K562 (cell line): ENCODE measurements around the gene GMPR. TPM values are rescaled to one million over a fixed set of nuclear protein-coding genes. Genes with fewer than 3 reads are reported as not detected.

Experiments used
- C11orf30 ChIP-seq: fragments of 450-650 bp; IDR thresholded peaks from 2 replicates; pipeline ENCODE4 v1.6.1; 2016; ENCODE audit warnings: low read depth, mild to moderate bottlenecking
- DPF2 ChIP-seq: fragments of 450-650 bp; IDR thresholded peaks from 2 replicates; pipeline ENCODE4 v1.6.1; 2016
- ELK1 ChIP-seq: sonication (generic); formaldehyde crosslinking; IDR thresholded peaks from 2 replicates; pipeline ENCODE4 v1.8.1; 2022; ENCODE audit warnings: missing genetic modification reagents
- FOXM1 ChIP-seq, 2 experiments: fragments of 450-650 bp in 1 of 2; sonication (generic) in 1 of 2; formaldehyde crosslinking in 1 of 2; IDR thresholded peaks; 2 replicates each; pipeline versions ENCODE4 v1.6.1 to v1.9.0; 2017 to 2022; ENCODE audit warnings: low read depth in 2 of 2, mild to moderate bottlenecking in 2 of 2, missing genetic modification reagents in 1 of 2, moderate library complexity in 1 of 2
- GABPB1 ChIP-seq: sonication (generic); formaldehyde crosslinking; IDR thresholded peaks from 2 replicates; pipeline ENCODE4 v1.8.0; 2022; ENCODE audit warnings: mild to moderate bottlenecking, missing genetic modification reagents
- GATAD2A ChIP-seq: fragments of 450-650 bp; IDR thresholded peaks from 2 replicates; pipeline ENCODE4 v1.6.1; 2017
- HMBOX1 ChIP-seq: sonication (generic); IDR thresholded peaks from 2 replicates; pipeline ENCODE4 v1.6.1; 2016
- KDM2B ChIP-seq: fragments of 250-450 bp; sonication (Bioruptor Pico); IDR thresholded peaks from 2 replicates; pipeline ENCODE4 v1.8.0; 2021; ENCODE audit warnings: mild to moderate bottlenecking, moderate library complexity
- MEF2A ChIP-seq: IDR thresholded peaks from 2 replicates; pipeline ENCODE4 v1.6.1; 2011; ENCODE audit warnings: low read depth, mild to moderate bottlenecking, low read length, moderate library complexity; ENCODE audit not compliant: control insufficient read depth
- OTX1 ChIP-seq: fragments of 450-650 bp; formaldehyde crosslinking; IDR thresholded peaks from 2 replicates; pipeline ENCODE4 v1.4.0; 2022; ENCODE audit warnings: mild to moderate bottlenecking
- RFX7 ChIP-seq: fragments of 250-450 bp; sonication (Bioruptor Pico); IDR thresholded peaks from 2 replicates; pipeline ENCODE4 v1.5.1; 2021; ENCODE audit warnings: mild to moderate bottlenecking
- SIN3B ChIP-seq: fragments of 450-650 bp; IDR thresholded peaks from 2 replicates; pipeline ENCODE4 v1.6.1; 2017; ENCODE audit warnings: low read depth, mild to moderate bottlenecking, moderate library complexity
- SMARCA5 ChIP-seq: fragments of 450-650 bp; IDR thresholded peaks from 2 replicates; pipeline ENCODE4 v1.6.1; 2016
- SMARCC2 ChIP-seq: fragments of 450-650 bp; IDR thresholded peaks from 2 replicates; pipeline ENCODE4 v1.6.1; 2017; ENCODE audit warnings: antibody characterized with exemption, moderate library complexity, mild to moderate bottlenecking, low read depth
- SMC3 ChIP-seq: conservative IDR thresholded peaks from 2 replicates; pipeline ENCODE4 v1.6.1; 2011; ENCODE audit warnings: low read depth, low read length, improper control_type of control experiment; ENCODE audit not compliant: insufficient read depth
- SNIP1 ChIP-seq: fragments of 450-650 bp; IDR thresholded peaks from 2 replicates; pipeline ENCODE4 v1.7.1; 2017; ENCODE audit warnings: low read depth, mild to moderate bottlenecking
- ZBTB2 ChIP-seq: fragments of 450-650 bp; IDR thresholded peaks from 2 replicates; pipeline ENCODE4 v1.6.1; 2016; ENCODE audit warnings: antibody characterized with exemption
- ZBTB26 ChIP-seq: fragments of 450-650 bp; formaldehyde crosslinking; IDR thresholded peaks from 2 replicates; pipeline ENCODE4 v1.4.0; 2022; ENCODE audit warnings: missing genetic modification characterization
- ZHX1 ChIP-seq: fragments of 150-350 bp; conservative IDR thresholded peaks from 2 replicates; pipeline ENCODE4 v1.6.1; 2014; ENCODE audit warnings: low read length
- ZNF174 ChIP-seq: fragments of 250-450 bp; sonication (Bioruptor Pico); IDR thresholded peaks from 2 replicates; pipeline ENCODE4 v1.4.0; 2020; ENCODE audit warnings: mild to moderate bottlenecking
- ZNF311 ChIP-seq: fragments of 250-450 bp; sonication (Bioruptor Pico); IDR thresholded peaks from 2 replicates; pipeline ENCODE4 v1.4.0; 2020; ENCODE audit warnings: mild to moderate bottlenecking, moderate library complexity
- ZNF79 ChIP-seq: fragments of 250-450 bp; sonication (Bioruptor Pico); IDR thresholded peaks from 2 replicates; pipeline ENCODE4 v1.4.0; 2020; ENCODE audit warnings: low read depth, mild to moderate bottlenecking, moderate library complexity
- polyA plus RNA-seq, 8 experiments: library from polyadenylated mRNA; depleted of rRNA in 4 of 8; stranded (reverse) in 5 of 8; unstranded in 3 of 8; fragments of >200 nt; fragmentation: Nextera tagmentation in 2 of 8; fragmentation: Illumina TruSeq in 1 of 8; extraction: Ambion mirVana in 2 of 8; extraction: Trizol in 1 of 8; gene quantifications; 2 replicates each; pipeline versions ENCODE4 v1.2.1 to v1.2.3, GENCODE V29; 2011 to 2014; ENCODE audit warnings: inconsistent platforms in 1 of 8, missing spikeins in 1 of 8
- total RNA-seq, 7 experiments: library from RNA; depleted of rRNA in 6 of 7; stranded (reverse); fragments of >200 nt in 6 of 7; fragmentation: Illumina TruSeq in 2 of 7; extraction: Trizol in 2 of 7; gene quantifications; 2 replicates each; pipeline versions ENCODE4 v1.2.1 to v1.2.3, GENCODE V29; 2011 to 2021; ENCODE audit warnings: low replicate concordance in 1 of 7

The GMPR gene
- total and polyA plus RNA-seq, 9 of the 15 experiments (the other 6 are each of a cell fraction or from before 2014, with no cell fraction given): 34.6 to 83.7 (median 49.8) TPM

GRCh38 chr6:16277101-16277981 is 39.0 kb downstream of the GMPR start (continued):
- TF ChIP-seq C11orf30 (peak; percentile 27; the same call in 1 of the 2 replicates), SNIP1 (no peak), ZHX1 (no peak), KDM2B (CRISPR knock-in tag) (no peak), HMBOX1 (peak; percentile 75; the same call in 1 of the 2 replicates), ZNF311 (CRISPR knock-in tag) (no peak), ZBTB2 (no peak), GABPB1 (CRISPR knock-in tag) (peak; percentile 70), ELK1 (CRISPR knock-in tag) (no peak), SIN3B (no peak), FOXM1 (IDR thresholded peaks at IDR 0.05; ENCODE audit: low read depth) (no peak), FOXM1 (CRISPR knock-in tag; IDR thresholded peaks at IDR 0.05; ENCODE audit: low read depth) (no peak), MEF2A (peak; percentile 93), SMARCA5 (peak; percentile 59), RFX7 (no peak), SMC3 (peak; percentile 90), ZNF79 (CRISPR knock-in tag) (no peak), GATAD2A (peak; percentile 45; the same call in 1 of the 2 replicates), OTX1 (CRISPR knock-in tag) (no peak), SMARCC2 (peak; percentile 60; the same call in 1 of the 2 replicates), ZNF174 (CRISPR knock-in tag) (no peak), DPF2 (peak; percentile 88), ZBTB26 (CRISPR knock-in tag) (no peak)
